Glutamatergic neuron (in vitro differentiated cells): Measurements from ENCODE around the gene CPXM2. TPM values are rescaled to one million over a fixed set of nuclear protein-coding genes. Genes with fewer than 3 reads are reported as not detected.

Experiments
- DNase-seq: peaks from one replicate; pipeline ENCODE4 v3.0.0; 2022
- H3K27ac Mint-ChIP-seq: one replicate; pipeline ENCODE4 v1.8.0; 2020; ENCODE audit warnings: mild to moderate bottlenecking, mixed read lengths, inconsistent platforms; ENCODE audit not compliant: unreplicated experiment
- H3K27me3 Mint-ChIP-seq: one replicate; pipeline ENCODE4 v1.8.0; 2020; ENCODE audit warnings: mild to moderate bottlenecking, moderate library complexity, mixed read lengths, inconsistent platforms; ENCODE audit not compliant: unreplicated experiment
- H3K36me3 Mint-ChIP-seq: one replicate; pipeline ENCODE4 v1.8.0; 2020; ENCODE audit warnings: mild to moderate bottlenecking, mixed read lengths, inconsistent platforms; ENCODE audit not compliant: unreplicated experiment
- H3K4me1 Mint-ChIP-seq: one replicate; pipeline ENCODE4 v1.8.0; 2020; ENCODE audit warnings: mild to moderate bottlenecking, low read depth, mixed read lengths, inconsistent platforms; ENCODE audit not compliant: unreplicated experiment
- H3K4me3 Mint-ChIP-seq: one replicate; pipeline ENCODE4 v1.8.0; 2020; ENCODE audit warnings: mild to moderate bottlenecking, mixed read lengths, inconsistent platforms; ENCODE audit not compliant: unreplicated experiment
- H3K9me3 Mint-ChIP-seq: one replicate; pipeline ENCODE4 v1.8.0; 2020; ENCODE audit warnings: mild to moderate bottlenecking, moderate library complexity, mixed read lengths, inconsistent platforms; ENCODE audit not compliant: unreplicated experiment
- CTCF ChIP-seq: fragments of 200-600 bp; sonication (generic); IDR thresholded peaks from one replicate; pipeline ENCODE4 v1.5.0; 2021; ENCODE audit not compliant: partially characterized antibody, unreplicated experiment
- long read RNA-seq: library from polyadenylated mRNA; unstranded; transcript quantifications from one replicate; pipeline ENCODE4 v2.0.0, GENCODE V29; 2020; ENCODE audit not compliant: unreplicated experiment
- total RNA-seq: library from RNA; stranded (reverse); fragmentation: NEBNext Ultra II Directional; extraction: Animal tissue kit (Norgen Biotek cat#: 25700); gene quantifications from one replicate; pipeline ENCODE4 v1.2.1, GENCODE V29; 2021; ENCODE audit not compliant: unreplicated experiment

The CPXM2 gene
- total RNA-seq: not detected
- long read RNA-seq: 0 reads

- H3K9me3 Mint-ChIP-seq: peaks cover 3% of the 10 kb centered on the region
- peaks cover 2% of the 10 kb centered on the region for H3K4me1 Mint-ChIP-seq
- no peak for DNase-seq
- peak within 1 kb of the TSS; percentile 78 for H3K4me3 Mint-ChIP-seq
- no peak for TF ChIP-seq CTCF
- no peak within 1 kb of the TSS for H3K27ac Mint-ChIP-seq
- no peaks in the 10 kb centered on the region for H3K36me3 Mint-ChIP-seq
- H3K27me3 Mint-ChIP-seq: peaks cover 9% of the 10 kb centered on the region
Observed at GRCh38 chr10:123891144-123892071, at the start of gene CPXM2. TSS of gene CPXM2 (minus strand) at chr10:123891807. CDS start at chr10:123891659, 148 bp downstream.

GRCh38 chr10:123939591-123939990 lies 48.0 kb upstream of the CPXM2 start:
- H3K27ac Mint-ChIP-seq: no peak overlapping the region
- H3K36me3 Mint-ChIP-seq: peaks cover 11% of the 10 kb centered on the region
- DNase-seq: no peak
- TF ChIP-seq CTCF: no peak
- H3K27me3 Mint-ChIP-seq: peaks cover 5% of the 10 kb centered on the region
- no peaks in the 10 kb centered on the region for H3K4me1 Mint-ChIP-seq
- peaks cover 6% of the 10 kb centered on the region for H3K9me3 Mint-ChIP-seq
- H3K4me3 Mint-ChIP-seq: no peak overlapping the region

GRCh38 chr10:123938890-123939289 lies 47.3 kb upstream of the CPXM2 start:
- peaks cover 11% of the 10 kb centered on the region for H3K36me3 Mint-ChIP-seq
- no peak overlapping the region for H3K4me3 Mint-ChIP-seq
- H3K27ac Mint-ChIP-seq: no peak overlapping the region
- DNase-seq: no peak
- H3K27me3 Mint-ChIP-seq: peaks cover 5% of the 10 kb centered on the region
- TF ChIP-seq CTCF: no peak
- peaks cover 6% of the 10 kb centered on the region for H3K9me3 Mint-ChIP-seq
- no peaks in the 10 kb centered on the region for H3K4me1 Mint-ChIP-seq

- peaks cover 5% of the 10 kb centered on the region for H3K27me3 Mint-ChIP-seq
- H3K4me3 Mint-ChIP-seq: no peak overlapping the region
Observed at GRCh38 chr10:123936426-123936825, 44.8 kb upstream of the CPXM2 start.

More at GRCh38 chr10:123936426-123936825, 44.8 kb upstream of the CPXM2 start:
- peaks cover 4% of the 10 kb centered on the region for H3K9me3 Mint-ChIP-seq
- DNase-seq: no peak
- H3K36me3 Mint-ChIP-seq: peaks cover 11% of the 10 kb centered on the region
- H3K4me1 Mint-ChIP-seq: no peaks in the 10 kb centered on the region
- no peak overlapping the region for H3K27ac Mint-ChIP-seq
- no peak for TF ChIP-seq CTCF
